ENCODE data around the gene LTBP4.

Gene LTBP4

DNA sequence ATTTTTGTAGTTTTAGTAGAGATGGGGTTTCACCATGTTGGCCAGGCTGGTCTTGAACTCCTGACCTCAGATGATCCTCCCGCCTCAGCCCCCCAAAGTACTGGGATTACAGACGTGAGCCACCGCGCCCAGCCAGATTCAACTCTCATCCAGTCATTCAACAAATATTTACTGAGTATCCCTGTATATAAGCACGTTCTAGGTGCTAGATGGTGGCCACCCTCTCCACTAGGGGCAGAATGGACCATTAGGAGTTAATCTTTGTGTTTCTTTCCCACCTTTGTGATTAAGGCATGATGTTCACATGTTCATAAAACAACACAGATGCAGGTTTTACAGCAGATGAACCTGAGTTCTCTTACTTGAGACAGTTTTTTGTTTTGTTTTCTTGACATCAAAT lies 17.2 kb upstream of the LTBP4 start:
- Histone ChIP-seq H3K9me3 (ENCODE audit: control extremely low read depth in 1 of 5, control insufficient read depth in 4 of 5, insufficient read depth in 2 of 5, low read depth in 1 of 5, low read length in 4 of 5) (no peaks in the 10 kb centered on the region), H3K4me3 (ENCODE audit: control insufficient read depth in 1 of 7, extremely low read depth in 1 of 7, insufficient read depth in 4 of 7, low read depth in 2 of 7, low read length in 6 of 7) (no peak overlapping the region), H3K4me1 (ENCODE audit: control extremely low read depth in 1 of 4, control insufficient read depth in 4 of 4, insufficient read depth in 4 of 4, low read length in 3 of 4) (peaks cover 4 to 20% (median 18%) of the 10 kb centered on the region in 4 experiments), H3K27ac (ENCODE audit: insufficient read depth in 1 of 2, low read depth in 1 of 2, low read length in 2 of 2, poor library complexity in 1 of 2, severe bottlenecking in 2 of 2) (no peak overlapping the region), H3K36me3 (ENCODE audit: control insufficient read depth in 4 of 4, insufficient read depth in 4 of 4, low read length in 3 of 4) (peaks cover 14 to 78% (median 41%) of the 10 kb centered on the region in 4 experiments), H3K27me3 (replicated peaks in 2 of 5; ENCODE audit: control insufficient read depth in 4 of 5, insufficient read depth in 5 of 5, low read length in 4 of 5) (no peaks in the 10 kb centered on the region)
- POLR2A ChIA-PET, result no interaction called here
- CTCF ChIA-PET, result interaction anchor here (0.6 kb wide), 1 partner anchor 46 kb away, joined by 4 read pairs; no protein-coding TSS in a partner anchor
- DNase-seq, result peak in 1 of 3 donors; percentile 24
- WGBS (ENCODE audit: insufficient coverage), result no CpG with 5 or more reads among the region's 5 CpGs

GRCh38 chr19:40585241-40585981 lies 15.8 kb upstream of the LTBP4 start:
- DNase-seq, result no peak
- Histone ChIP-seq H3K36me3 (ENCODE audit: control insufficient read depth in 4 of 4, insufficient read depth in 4 of 4, low read length in 3 of 4) (peaks cover 14 to 78% (median 41%) of the 10 kb centered on the region in 4 experiments), H3K9me3 (ENCODE audit: control extremely low read depth in 1 of 5, control insufficient read depth in 4 of 5, insufficient read depth in 2 of 5, low read depth in 1 of 5, low read length in 4 of 5) (no peaks in the 10 kb centered on the region), H3K27ac (ENCODE audit: insufficient read depth in 1 of 2, low read depth in 1 of 2, low read length in 2 of 2, poor library complexity in 1 of 2, severe bottlenecking in 2 of 2) (no peak overlapping the region), H3K4me1 (ENCODE audit: control extremely low read depth in 1 of 4, control insufficient read depth in 4 of 4, insufficient read depth in 4 of 4, low read length in 3 of 4) (peaks cover 0 to 6% (median 4%) of the 10 kb centered on the region in 4 experiments), H3K27me3 (replicated peaks in 2 of 5; ENCODE audit: control insufficient read depth in 4 of 5, insufficient read depth in 5 of 5, low read length in 4 of 5) (no peaks in the 10 kb centered on the region), H3K4me3 (ENCODE audit: control insufficient read depth in 1 of 7, extremely low read depth in 1 of 7, insufficient read depth in 4 of 7, low read depth in 2 of 7, low read length in 6 of 7) (no peak overlapping the region)
- POLR2A ChIA-PET, result no interaction called here
- 99% methylated on average over 7 of the region's 11 CpGs for WGBS (ENCODE audit: insufficient coverage)
- CTCF ChIA-PET, result no interaction called here

DNA sequence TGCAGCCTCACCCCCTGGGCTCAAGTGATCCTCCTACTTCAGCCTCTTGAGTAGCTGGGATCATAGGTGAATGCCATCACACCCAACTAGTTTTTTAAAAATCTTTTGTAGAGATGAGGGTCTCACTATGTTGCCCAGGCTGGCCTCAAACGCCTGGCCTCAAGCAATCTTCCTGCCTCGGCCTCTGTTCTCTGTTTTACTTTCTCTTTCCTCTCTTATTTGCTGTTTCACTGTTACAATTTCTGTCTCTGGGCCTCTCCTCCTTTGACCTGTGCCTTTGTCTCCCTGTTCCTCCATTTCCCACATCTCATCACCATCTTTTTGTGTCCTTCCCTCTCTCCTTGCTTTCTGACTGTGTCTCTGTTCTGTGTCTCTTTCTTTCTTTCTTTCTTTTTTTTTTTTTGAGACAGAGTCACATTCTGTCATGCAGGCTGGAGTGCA lies 15.2 kb upstream of the LTBP4 start:
- no peaks in the 10 kb centered on the region for H3K27me3 ChIP-seq (replicated peaks in 2 of 5; ENCODE audit: control insufficient read depth in 4 of 5, insufficient read depth in 5 of 5, low read length in 4 of 5)
- ChIA-PET POLR2A (no interaction called here), CTCF (no interaction called here)
- H3K9me3 ChIP-seq (ENCODE audit: control extremely low read depth in 1 of 5, control insufficient read depth in 4 of 5, insufficient read depth in 2 of 5, low read depth in 1 of 5, low read length in 4 of 5), result no peaks in the 10 kb centered on the region
- H3K4me1 ChIP-seq (ENCODE audit: control extremely low read depth in 1 of 4, control insufficient read depth in 4 of 4, insufficient read depth in 4 of 4, low read length in 3 of 4), result peaks cover 0 to under 1% (median 0%) of the 10 kb centered on the region in 4 experiments
- H3K4me3 ChIP-seq (ENCODE audit: control insufficient read depth in 1 of 7, extremely low read depth in 1 of 7, insufficient read depth in 4 of 7, low read depth in 2 of 7, low read length in 6 of 7), result no peak overlapping the region
- no peak for DNase-seq
- no peak overlapping the region for H3K27ac ChIP-seq (ENCODE audit: insufficient read depth in 1 of 2, low read depth in 1 of 2, low read length in 2 of 2, poor library complexity in 1 of 2, severe bottlenecking in 2 of 2)
- H3K36me3 ChIP-seq (ENCODE audit: control insufficient read depth in 4 of 4, insufficient read depth in 4 of 4, low read length in 3 of 4), result peaks cover 11 to 75% (median 39%) of the 10 kb centered on the region in 4 experiments
- 97% methylated on average over 2 of the region's 2 CpGs for WGBS (ENCODE audit: insufficient coverage)

DNA sequence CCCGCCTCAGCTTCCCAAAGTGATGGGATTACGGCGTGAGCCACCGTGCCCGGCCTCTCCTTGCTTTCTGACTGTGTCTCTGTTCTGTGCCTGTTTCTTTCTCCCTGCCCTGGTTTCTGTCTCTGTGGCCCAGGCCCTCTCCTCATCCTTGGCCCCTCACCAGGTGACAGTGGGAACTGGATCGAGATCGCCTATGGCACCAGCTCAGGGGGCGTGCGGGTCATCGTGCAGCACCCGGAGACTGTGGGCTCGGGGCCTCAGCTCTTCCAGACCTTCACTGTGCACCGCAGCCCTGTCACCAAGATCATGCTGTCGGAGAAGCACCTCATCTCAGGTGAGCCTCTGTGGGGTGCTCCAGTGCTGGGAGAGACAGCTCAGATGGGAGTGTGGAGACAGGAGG lies 14.6 kb upstream of the LTBP4 start:
- CTCF ChIA-PET, result interaction anchor here (1.0 kb wide), 1 partner anchor 65 kb away, joined by 3 read pairs; no protein-coding TSS in a partner anchor
- POLR2A ChIA-PET, result no interaction called here

DNA sequence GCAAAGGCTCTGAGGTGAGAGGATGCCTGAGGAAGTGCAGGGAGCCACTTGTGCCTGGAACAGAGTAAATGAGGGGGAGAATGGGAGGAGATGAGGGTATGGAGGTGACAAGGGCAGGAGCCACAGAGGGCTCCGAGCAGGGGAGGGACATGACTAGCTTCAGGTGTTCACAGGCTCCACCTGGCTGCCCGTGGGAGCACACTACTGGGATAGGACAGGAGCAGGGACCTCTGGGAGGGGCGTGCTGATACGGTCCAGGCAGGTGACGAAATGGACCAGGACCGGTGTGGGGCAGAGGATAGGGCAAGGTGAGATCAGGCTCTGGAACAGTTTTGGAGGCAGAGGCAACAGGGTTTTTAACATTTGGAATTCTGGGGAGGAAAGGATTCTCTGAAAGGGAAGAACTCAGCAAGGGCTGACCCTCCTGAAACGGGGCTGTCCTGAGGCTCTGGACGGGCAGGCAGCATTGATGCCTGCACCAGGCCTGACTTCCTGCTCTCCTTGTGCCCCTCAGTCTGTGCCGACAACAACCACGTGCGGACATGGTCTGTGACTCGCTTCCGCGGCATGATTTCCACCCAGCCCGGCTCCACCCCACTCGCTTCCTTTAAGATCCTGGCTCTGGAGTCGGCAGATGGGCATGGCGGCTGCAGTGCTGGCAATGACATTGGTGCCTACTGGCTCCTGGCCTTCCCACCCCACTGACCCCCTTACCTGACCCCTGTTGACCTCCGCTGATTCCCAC lies 12.9 kb upstream of the LTBP4 start:
- POLR2A ChIA-PET, result no interaction called here
- H3K4me1 ChIP-seq (ENCODE audit: control extremely low read depth in 1 of 4, control insufficient read depth in 4 of 4, insufficient read depth in 4 of 4, low read length in 3 of 4), result no peaks in the 10 kb centered on the region
- no peak overlapping the region for H3K4me3 ChIP-seq (ENCODE audit: control insufficient read depth in 1 of 7, extremely low read depth in 1 of 7, insufficient read depth in 4 of 7, low read depth in 2 of 7, low read length in 6 of 7)
- no peaks in the 10 kb centered on the region for H3K27me3 ChIP-seq (replicated peaks in 2 of 5; ENCODE audit: control insufficient read depth in 4 of 5, insufficient read depth in 5 of 5, low read length in 4 of 5)
- WGBS (ENCODE audit: insufficient coverage), result 97% methylated on average over 16 of the region's 19 CpGs
- no peaks in the 10 kb centered on the region for H3K9me3 ChIP-seq (ENCODE audit: control extremely low read depth in 1 of 5, control insufficient read depth in 4 of 5, insufficient read depth in 2 of 5, low read depth in 1 of 5, low read length in 4 of 5)
- no peak overlapping the region for H3K27ac ChIP-seq (ENCODE audit: insufficient read depth in 1 of 2, low read depth in 1 of 2, low read length in 2 of 2, poor library complexity in 1 of 2, severe bottlenecking in 2 of 2)
- no peak for DNase-seq
- CTCF ChIA-PET, result interaction anchor here (1.0 kb wide), 1 partner anchor 14 kb away, joined by 4 read pairs; no protein-coding TSS in a partner anchor
- peaks cover 8 to 52% (median 30%) of the 10 kb centered on the region in 4 experiments for H3K36me3 ChIP-seq (ENCODE audit: control insufficient read depth in 4 of 4, insufficient read depth in 4 of 4, low read length in 3 of 4)

More for the DNA sequence above, 14.6 kb upstream of the LTBP4 start:
- no peaks in the 10 kb centered on the region for H3K27me3 ChIP-seq (replicated peaks in 2 of 5; ENCODE audit: control insufficient read depth in 4 of 5, insufficient read depth in 5 of 5, low read length in 4 of 5)
- no peak for DNase-seq
- peaks cover 11 to 69% (median 36%) of the 10 kb centered on the region in 4 experiments for H3K36me3 ChIP-seq (ENCODE audit: control insufficient read depth in 4 of 4, insufficient read depth in 4 of 4, low read length in 3 of 4)
- no peak overlapping the region for H3K27ac ChIP-seq (ENCODE audit: insufficient read depth in 1 of 2, low read depth in 1 of 2, low read length in 2 of 2, poor library complexity in 1 of 2, severe bottlenecking in 2 of 2)
- WGBS (ENCODE audit: insufficient coverage), result 99% methylated on average over 10 of the region's 14 CpGs
- H3K9me3 ChIP-seq (ENCODE audit: control extremely low read depth in 1 of 5, control insufficient read depth in 4 of 5, insufficient read depth in 2 of 5, low read depth in 1 of 5, low read length in 4 of 5), result no peaks in the 10 kb centered on the region
- H3K4me3 ChIP-seq (ENCODE audit: control insufficient read depth in 1 of 7, extremely low read depth in 1 of 7, insufficient read depth in 4 of 7, low read depth in 2 of 7, low read length in 6 of 7), result no peak overlapping the region
- H3K4me1 ChIP-seq (ENCODE audit: control extremely low read depth in 1 of 4, control insufficient read depth in 4 of 4, insufficient read depth in 4 of 4, low read length in 3 of 4), result no peaks in the 10 kb centered on the region

GRCh38 chr19:40588926-40589569 lies 12.1 kb upstream of the LTBP4 start:
- Histone ChIP-seq H3K27me3 (replicated peaks in 2 of 5; ENCODE audit: control insufficient read depth in 4 of 5, insufficient read depth in 5 of 5, low read length in 4 of 5) (no peaks in the 10 kb centered on the region), H3K9me3 (ENCODE audit: control extremely low read depth in 1 of 5, control insufficient read depth in 4 of 5, insufficient read depth in 2 of 5, low read depth in 1 of 5, low read length in 4 of 5) (no peaks in the 10 kb centered on the region), H3K27ac (ENCODE audit: insufficient read depth in 1 of 2, low read depth in 1 of 2, low read length in 2 of 2, poor library complexity in 1 of 2, severe bottlenecking in 2 of 2) (no peak overlapping the region), H3K4me3 (ENCODE audit: control insufficient read depth in 1 of 7, extremely low read depth in 1 of 7, insufficient read depth in 4 of 7, low read depth in 2 of 7, low read length in 6 of 7) (no peak overlapping the region), H3K4me1 (ENCODE audit: control extremely low read depth in 1 of 4, control insufficient read depth in 4 of 4, insufficient read depth in 4 of 4, low read length in 3 of 4) (no peaks in the 10 kb centered on the region), H3K36me3 (ENCODE audit: control insufficient read depth in 4 of 4, insufficient read depth in 4 of 4, low read length in 3 of 4) (peaks cover 8 to 46% (median 27%) of the 10 kb centered on the region in 4 experiments)
- ChIA-PET POLR2A (no interaction called here), CTCF (interaction anchor here (0.7 to 1.3 kb wide), 2 partner anchors 9 to 11 kb away, joined by 3 read pairs; no protein-coding TSS in a partner anchor)
- DNase-seq, result no peak
- 100% methylated on average over 5 of the region's 9 CpGs for WGBS (ENCODE audit: insufficient coverage)
